GM12878 (cell line): ENCODE measurements around the gene C16orf96. TPM values are rescaled to one million over a fixed set of nuclear protein-coding genes. Genes with fewer than 3 reads are reported as not detected.
A peak's percentile ranks its signal among the peaks of the same experiment; 100 is the strongest.

Source experiments
- MLLT1 ChIP-seq: fragments of 450-650 bp; IDR thresholded peaks from 2 replicates; pipeline ENCODE4 v1.6.1; 2016; ENCODE audit warnings: mild to moderate bottlenecking
- RELA ChIP-seq: fragments of 450-650 bp; IDR thresholded peaks from 2 replicates; pipeline ENCODE4 v1.8.0; 2014; ENCODE audit warnings: borderline replicate concordance; ENCODE audit not compliant: partially characterized antibody
- SMARCA5 ChIP-seq: fragments of 450-650 bp; IDR thresholded peaks from 2 replicates; pipeline ENCODE4 v1.6.1; 2017; ENCODE audit warnings: mild to moderate bottlenecking
- TCF7 ChIP-seq: IDR thresholded peaks from 2 replicates; pipeline ENCODE4 v1.6.1; 2014; ENCODE audit warnings: antibody characterized with exemption, borderline replicate concordance
- ZNF274 ChIP-seq: IDR thresholded peaks from one replicate; pipeline ENCODE4 v1.8.0; 2011; ENCODE audit not compliant: insufficient read length, insufficient read depth
- ZNF687 ChIP-seq: fragments of 450-650 bp; IDR thresholded peaks from 2 replicates; pipeline ENCODE4 v1.6.1; 2017; ENCODE audit warnings: mild to moderate bottlenecking, moderate library complexity
- polyA plus RNA-seq, 11 experiments: library from polyadenylated mRNA; depleted of rRNA in 4 of 11; unstranded in 6 of 11; stranded (reverse) in 5 of 11; fragments of >200 nt; fragmentation: Nextera tagmentation in 4 of 11; fragmentation: Illumina TruSeq in 1 of 11; extraction: Ambion mirVana in 4 of 11; extraction: Trizol in 1 of 11; gene quantifications; 1 replicate in 1 of 11; 2 replicates in 10 of 11; pipeline versions ENCODE4 v1.2.1 to v1.2.3, GENCODE V29; 2011 to 2016; ENCODE audit warnings: inconsistent platforms in 2 of 11, missing spikeins in 2 of 11, low read depth in 1 of 11
- total RNA-seq, 4 experiments: library from RNA; depleted of rRNA in 3 of 4; stranded (reverse); fragments of >200 nt in 3 of 4; fragmentation: Illumina TruSeq in 1 of 4; extraction: Trizol in 1 of 4; gene quantifications; 2 replicates each; pipeline versions ENCODE4 v1.2.1 to v1.2.3, GENCODE V29; 2013 to 2021

Gene C16orf96
- total and polyA plus RNA-seq, 10 of the 15 experiments (the other 5 are each of a cell fraction or from before 2014, with no cell fraction given): 0.01 to 0.08 (median 0.01) TPM; not detected in 7

- TF ChIP-seq ZNF687: peak; percentile 63
- TF ChIP-seq TCF7: no peak
- no peak for TF ChIP-seq RELA
- TF ChIP-seq MLLT1: 0 out of 2 replicates have a peak, but pooled peaks have one; percentile 52
- no peak for TF ChIP-seq ZNF274
- TF ChIP-seq SMARCA5: peak; percentile 87
These were observed 68.9 kb downstream of the C16orf96 start (continued) for GRCh38 chr16:4624827-4625559.
